A673 (cell line): Measurements from ENCODE around the gene NEDD4L. TPM values are rescaled to one million over a fixed set of nuclear protein-coding genes. Genes with fewer than 3 reads are reported as not detected.

Experiments
- BruUV-seq: library from RNA; stranded (reverse); fragments of 400-500 nt; replicated peaks from 2 replicates; lab custom pipeline; 2021; lab: Mats Ljungman, UMichigan
- CTCF ChIA-PET: fragments of 300-600 bp; sonication (Branson Sonifier 250); formaldehyde crosslinking; loops from one replicate; lab custom pipeline; 2022; ENCODE audit warnings: antibody characterized with exemption; lab: Charles Lee
- POLR2A ChIA-PET: fragments of 300-600 bp; sonication (Branson Sonifier 250); formaldehyde crosslinking; loops from one replicate; lab custom pipeline; 2022; ENCODE audit warnings: antibody characterized with exemption; ENCODE audit not compliant: low non-redundant PET; lab: Charles Lee
- DNase-seq: peaks from one replicate; pipeline ENCODE4 v3.0.0-alpha.2; 2015; ENCODE audit warnings: low spot score
- H3K27ac ChIP-seq: fragments of 200-600 bp; sonication (generic); 2 replicates; pipeline ENCODE4 v1.5.1; 2016; ENCODE audit warnings: mixed run types, low read depth, mild to moderate bottlenecking, mixed read lengths, antibody characterized with exemption, low read length; ENCODE audit not compliant: poor library complexity, severe bottlenecking
- H3K27me3 ChIP-seq: fragments of 200-600 bp; sonication (generic); replicated peaks from 2 replicates; pipeline ENCODE4 v1.6.1; 2017; ENCODE audit warnings: mixed run types, low read depth, mild to moderate bottlenecking, mixed read lengths, antibody characterized with exemption, low read length; ENCODE audit not compliant: insufficient read depth, poor library complexity
- H3K36me3 ChIP-seq: fragments of 200-600 bp; sonication (generic); 2 replicates; pipeline ENCODE4 v1.6.1; 2016; ENCODE audit warnings: mixed run types, mild to moderate bottlenecking, mixed read lengths, antibody characterized with exemption, low read length; ENCODE audit not compliant: insufficient read depth, poor library complexity, severe bottlenecking
- H3K4me1 ChIP-seq: fragments of 200-600 bp; sonication (generic); 2 replicates; pipeline ENCODE4 v1.6.1; 2017; ENCODE audit warnings: mixed run types, mild to moderate bottlenecking, mixed read lengths, antibody characterized with exemption, low read length; ENCODE audit not compliant: insufficient read depth, poor library complexity, severe bottlenecking
- H3K4me3 ChIP-seq: fragments of 200-600 bp; sonication (generic); 2 replicates; pipeline ENCODE4 v1.5.1; 2016; ENCODE audit warnings: low read depth, mixed run types, mild to moderate bottlenecking, mixed read lengths, low read length; ENCODE audit not compliant: poor library complexity, severe bottlenecking
- H3K9me3 ChIP-seq: fragments of 200-600 bp; sonication (generic); 2 replicates; pipeline ENCODE4 v1.6.1; 2016; ENCODE audit warnings: mixed run types, low read depth, mild to moderate bottlenecking, mixed read lengths, antibody characterized with exemption, low read length; ENCODE audit not compliant: poor library complexity, severe bottlenecking
- CTCF ChIP-seq: fragments of 300-800, 200-600 bp; sonication (generic); conservative IDR thresholded peaks from 2 replicates; pipeline ENCODE4 v1.5.1; 2017; ENCODE audit warnings: low read depth, mild to moderate bottlenecking, antibody characterized with exemption, low read length, moderate library complexity, mixed read lengths
- EZH2 ChIP-seq: fragments of 200-600 bp; sonication (generic); IDR thresholded peaks from 2 replicates; pipeline ENCODE4 v1.6.1; 2017; ENCODE audit warnings: borderline replicate concordance, low read depth, mild to moderate bottlenecking, mixed read lengths, antibody characterized with exemption, low read length; ENCODE audit not compliant: poor library complexity, severe bottlenecking
- intact Hi-C: fragments of 100-400 bp; cut with micrococcal nuclease; formaldehyde crosslinking; loops from one replicate; pipeline ENCODE4 v1.10.0; 2022; ENCODE audit not compliant: unreplicated experiment
- total RNA-seq: library from RNA; stranded (reverse); gene quantifications from 2 replicates; pipeline ENCODE4 v1.2.3, GENCODE V29; 2021

The NEDD4L gene
- total RNA-seq, 1 experiment from 2014 or later, result 15.3 TPM

- DNase-seq, result no peak
- intact Hi-C loops, result no loop called here
- no peak for TF ChIP-seq EZH2
- TF ChIP-seq CTCF, result no peak
- H3K27me3 ChIP-seq, result no peaks in the 10 kb centered on the region
- H3K4me1 ChIP-seq, result no peaks in the 10 kb centered on the region
- no peak overlapping the region for H3K4me3 ChIP-seq
- ChIA-PET CTCF (no interaction called here), POLR2A (no interaction called here)
- no peaks in the 10 kb centered on the region for H3K9me3 ChIP-seq
- H3K36me3 ChIP-seq, result no peaks in the 10 kb centered on the region
- no TSS peak for BruUV-seq
- no peak overlapping the region for H3K27ac ChIP-seq
These were observed 58.0 kb downstream of the NEDD4L start for GRCh38 chr18:58102018-58102417.

- CTCF ChIA-PET, result no interaction called here
These were observed 58.8 kb downstream of the NEDD4L start for GRCh38 chr18:58102875-58103274.

GRCh38 chr18:58103339-58103985, 59.4 kb downstream of the NEDD4L start:
- no peak for DNase-seq
- intact Hi-C loops, result no loop called here
- no peak overlapping the region for H3K27ac ChIP-seq
- TF ChIP-seq CTCF (no peak), EZH2 (no peak)
- H3K9me3 ChIP-seq, result no peaks in the 10 kb centered on the region
- no peak overlapping the region for H3K4me3 ChIP-seq
- ChIA-PET POLR2A (interaction anchor here (0.5 kb wide), 1 partner anchor 499 kb away, joined by 4 read pairs; no protein-coding TSS in a partner anchor), CTCF (no interaction called here)
- no TSS peak for BruUV-seq
- no peaks in the 10 kb centered on the region for H3K27me3 ChIP-seq
- no peaks in the 10 kb centered on the region for H3K4me1 ChIP-seq
- H3K36me3 ChIP-seq, result no peaks in the 10 kb centered on the region

More at GRCh38 chr18:58102875-58103274, 58.8 kb downstream of the NEDD4L start:
- Histone ChIP-seq H3K4me1 (no peaks in the 10 kb centered on the region), H3K36me3 (no peaks in the 10 kb centered on the region), H3K27ac (no peak overlapping the region), H3K4me3 (no peak overlapping the region), H3K9me3 (no peaks in the 10 kb centered on the region), H3K27me3 (no peaks in the 10 kb centered on the region)
- no TSS peak for BruUV-seq
- POLR2A ChIA-PET, result no interaction called here
- intact Hi-C loops, result no loop called here
- no peak for DNase-seq
- TF ChIP-seq CTCF (no peak), EZH2 (no peak)
